ENCODE data around the gene NAALADL2.

The NAALADL2 gene

GRCh38 chr3:175007306-175007705 lies 148.2 kb downstream of the NAALADL2 start:
- H3K27ac ChIP-seq, result no peak overlapping the region

GRCh38 chr3:175009295-175009694 lies 150.2 kb downstream of the NAALADL2 start:
- TF ChIP-seq CTCF (conservative IDR thresholded peaks at IDR 0.05), result no peak
- TF ChIP-seq ZFX (IDR thresholded peaks at IDR 0.05), result no peak
- H3K27ac ChIP-seq, result no peak overlapping the region

More at GRCh38 chr3:175007306-175007705, 148.2 kb downstream of the NAALADL2 start:
- TF ChIP-seq ZFX (IDR thresholded peaks at IDR 0.05) (no peak), CTCF (conservative IDR thresholded peaks at IDR 0.05) (no peak)

- H3K27ac ChIP-seq, result no peak overlapping the region
- TF ChIP-seq CTCF (conservative IDR thresholded peaks at IDR 0.05), result no peak
- TF ChIP-seq ZFX (IDR thresholded peaks at IDR 0.05), result no peak
These were observed 156.0 kb downstream of the NAALADL2 start for GRCh38 chr3:175015056-175015635.

- no peak for TF ChIP-seq CTCF (conservative IDR thresholded peaks at IDR 0.05)
- no peak for TF ChIP-seq ZFX (IDR thresholded peaks at IDR 0.05)
- H3K27ac ChIP-seq, result no peak overlapping the region
These were observed 160.0 kb downstream of the NAALADL2 start for GRCh38 chr3:175018946-175019727.

- H3K27ac ChIP-seq, result no peak overlapping the region
- no peak for TF ChIP-seq CTCF (conservative IDR thresholded peaks at IDR 0.05)
- no peak for TF ChIP-seq ZFX (IDR thresholded peaks at IDR 0.05)
These were observed 161.0 kb downstream of the NAALADL2 start for GRCh38 chr3:175020101-175020500.

GRCh38 chr3:175029828-175030227 lies 170.7 kb downstream of the NAALADL2 start:
- no peak for TF ChIP-seq ZFX (IDR thresholded peaks at IDR 0.05)
- no peak for TF ChIP-seq CTCF (conservative IDR thresholded peaks at IDR 0.05)
- no peak overlapping the region for H3K27ac ChIP-seq

- no peak for TF ChIP-seq ZFX (IDR thresholded peaks at IDR 0.05)
- no peak for TF ChIP-seq CTCF (conservative IDR thresholded peaks at IDR 0.05)
- no peak overlapping the region for H3K27ac ChIP-seq
These were observed 180.7 kb downstream of the NAALADL2 start for GRCh38 chr3:175039875-175040274.
